HAP-1 (cell line): ENCODE data around the gene PECR.

Experiments
- DNase-seq, 2 experiments: peaks; one replicate each; pipeline ENCODE4 v3.0.0-alpha.2; 2016 to 2020; ENCODE audit warnings: low spot score in 2 of 2
- H3K27me3 ChIP-seq: fragments of 250-450 bp; sonication (Bioruptor Pico); 2 replicates; pipeline ENCODE4 v1.5.1; 2020; ENCODE audit warnings: low read depth, mild to moderate bottlenecking, moderate library complexity
- H3K36me3 ChIP-seq: fragments of 250-450 bp; sonication (Bioruptor Pico); replicated peaks from 2 replicates; pipeline ENCODE4 v1.5.1; 2020; ENCODE audit warnings: mild to moderate bottlenecking
- H3K4me1 ChIP-seq: fragments of 250-450 bp; sonication (Bioruptor Pico); 2 replicates; pipeline ENCODE4 v1.5.1; 2020; ENCODE audit warnings: mild to moderate bottlenecking
- H3K4me3 ChIP-seq: fragments of 250-450 bp; sonication (Bioruptor Pico); 2 replicates; pipeline ENCODE4 v1.5.1; 2020; ENCODE audit warnings: mild to moderate bottlenecking, moderate library complexity
- H3K9me3 ChIP-seq: fragments of 250-450 bp; sonication (Bioruptor Pico); 2 replicates; pipeline ENCODE4 v1.5.1; 2020; ENCODE audit warnings: mild to moderate bottlenecking, moderate library complexity
- in situ Hi-C: fragments of 300-500 bp; cut with MboI; formaldehyde crosslinking; loops from 3 replicates; pipeline ENCODE4 v1.14.3; 2020; ENCODE audit warnings: low sequenced_read_pairs, inconsistent platforms, mixed read lengths

Gene PECR

GRCh38 chr2:216047397-216047796, 34.2 kb downstream of the PECR start:
- in situ Hi-C loops: no loop called here
- Histone ChIP-seq H3K36me3 (0 out of 2 replicates have a peak, but pooled peaks cover 4% of the 10 kb centered on the region), H3K4me3 (no peak overlapping the region), H3K4me1 (no peaks in the 10 kb centered on the region; the same call in 1 of the 2 replicates), H3K27me3 (no peaks in the 10 kb centered on the region), H3K9me3 (no peaks in the 10 kb centered on the region)
- no peak for DNase-seq

GRCh38 chr2:216044883-216045486, 36.6 kb downstream of the PECR start:
- no peaks in the 10 kb centered on the region; the same call in 1 of the 2 replicates for H3K4me1 ChIP-seq
- in situ Hi-C loops: no loop called here
- no peak overlapping the region for H3K4me3 ChIP-seq
- 0 out of 2 replicates have a peak, but pooled peaks cover 4% of the 10 kb centered on the region for H3K36me3 ChIP-seq
- no peaks in the 10 kb centered on the region for H3K27me3 ChIP-seq
- H3K9me3 ChIP-seq: no peaks in the 10 kb centered on the region
- DNase-seq: no peak

GRCh38 chr2:216043949-216044348, 37.7 kb downstream of the PECR start:
- Histone ChIP-seq H3K9me3 (no peaks in the 10 kb centered on the region), H3K4me1 (no peaks in the 10 kb centered on the region; the same call in 1 of the 2 replicates), H3K36me3 (0 out of 2 replicates have a peak, but pooled peaks cover 4% of the 10 kb centered on the region), H3K4me3 (no peak overlapping the region), H3K27me3 (no peaks in the 10 kb centered on the region)
- DNase-seq: no peak
- in situ Hi-C loops: no loop called here

GRCh38 chr2:216041438-216041837, 40.2 kb downstream of the PECR start:
- no peaks in the 10 kb centered on the region for H3K27me3 ChIP-seq
- H3K4me3 ChIP-seq: no peak overlapping the region
- in situ Hi-C loops: no loop called here
- H3K36me3 ChIP-seq: no peaks in the 10 kb centered on the region
- no peaks in the 10 kb centered on the region for H3K9me3 ChIP-seq
- DNase-seq: no peak
- no peaks in the 10 kb centered on the region for H3K4me1 ChIP-seq

GRCh38 chr2:216039918-216040317, 41.7 kb downstream of the PECR start:
- in situ Hi-C loops: no loop called here
- H3K9me3 ChIP-seq: no peaks in the 10 kb centered on the region
- H3K27me3 ChIP-seq: no peaks in the 10 kb centered on the region
- no peaks in the 10 kb centered on the region for H3K36me3 ChIP-seq
- H3K4me3 ChIP-seq: no peak overlapping the region
- no peak for DNase-seq
- no peaks in the 10 kb centered on the region for H3K4me1 ChIP-seq

GRCh38 chr2:216034065-216034464, 47.5 kb downstream of the PECR start:
- DNase-seq: peak; percentile 52 to 87
- Histone ChIP-seq H3K4me1 (peaks cover 13% of the 10 kb centered on the region), H3K36me3 (no peaks in the 10 kb centered on the region), H3K4me3 (no peak overlapping the region), H3K9me3 (no peaks in the 10 kb centered on the region), H3K27me3 (no peaks in the 10 kb centered on the region)
- in situ Hi-C loops: no loop called here

GRCh38 chr2:216033403-216033802, 48.2 kb downstream of the PECR start:
- Histone ChIP-seq H3K27me3 (no peaks in the 10 kb centered on the region), H3K4me3 (no peak overlapping the region), H3K4me1 (peaks cover 13% of the 10 kb centered on the region), H3K36me3 (no peaks in the 10 kb centered on the region), H3K9me3 (no peaks in the 10 kb centered on the region)
- in situ Hi-C loops: no loop called here
- DNase-seq: no peak

GRCh38 chr2:216031960-216032689, 49.5 kb downstream of the PECR start:
- DNase-seq: peak in 1 of 2 experiments; percentile 61
- peaks cover 13% of the 10 kb centered on the region for H3K4me1 ChIP-seq
- H3K4me3 ChIP-seq: no peak overlapping the region
- H3K36me3 ChIP-seq: no peaks in the 10 kb centered on the region
- no peaks in the 10 kb centered on the region for H3K9me3 ChIP-seq
- in situ Hi-C loops: no loop called here
- no peaks in the 10 kb centered on the region for H3K27me3 ChIP-seq

GRCh38 chr2:216030216-216030615, 51.4 kb downstream of the PECR start:
- no peak overlapping the region for H3K4me3 ChIP-seq
- H3K9me3 ChIP-seq: no peaks in the 10 kb centered on the region
- no peaks in the 10 kb centered on the region for H3K27me3 ChIP-seq
- no peak for DNase-seq
- in situ Hi-C loops: no loop called here
- H3K4me1 ChIP-seq: peaks cover 13% of the 10 kb centered on the region
- no peaks in the 10 kb centered on the region for H3K36me3 ChIP-seq

- DNase-seq: no peak
- peaks cover 13% of the 10 kb centered on the region for H3K4me1 ChIP-seq
- in situ Hi-C loops: no loop called here
Observed at GRCh38 chr2:216029416-216030129, 52.0 kb downstream of the PECR start.

GRCh38 chr2:216024779-216025336, 56.8 kb downstream of the PECR start:
- H3K4me3 ChIP-seq: no peak overlapping the region
- H3K27me3 ChIP-seq: no peaks in the 10 kb centered on the region
- in situ Hi-C loops: no loop called here

More at GRCh38 chr2:216029416-216030129, 52.0 kb downstream of the PECR start:
- Histone ChIP-seq H3K9me3 (no peaks in the 10 kb centered on the region), H3K36me3 (no peaks in the 10 kb centered on the region), H3K27me3 (no peaks in the 10 kb centered on the region), H3K4me3 (no peak overlapping the region)

GRCh38 chr2:216023055-216023648, 58.5 kb downstream of the PECR start:
- Histone ChIP-seq H3K27me3 (no peaks in the 10 kb centered on the region), H3K4me1 (no peaks in the 10 kb centered on the region), H3K9me3 (no peaks in the 10 kb centered on the region), H3K4me3 (no peak overlapping the region), H3K36me3 (no peaks in the 10 kb centered on the region)
- in situ Hi-C loops: no loop called here
- peak; percentile 64 to 72 for DNase-seq

More at GRCh38 chr2:216024779-216025336, 56.8 kb downstream of the PECR start:
- Histone ChIP-seq H3K36me3 (no peaks in the 10 kb centered on the region), H3K9me3 (no peaks in the 10 kb centered on the region), H3K4me1 (no peaks in the 10 kb centered on the region)
- no peak for DNase-seq

GRCh38 chr2:216021768-216022565, 59.6 kb downstream of the PECR start:
- no peaks in the 10 kb centered on the region for H3K4me1 ChIP-seq
- in situ Hi-C loops: no loop called here
- no peak for DNase-seq
- H3K27me3 ChIP-seq: no peaks in the 10 kb centered on the region
- H3K9me3 ChIP-seq: no peaks in the 10 kb centered on the region
- H3K4me3 ChIP-seq: no peak overlapping the region
- no peaks in the 10 kb centered on the region for H3K36me3 ChIP-seq
